HepG2 (cell line): ENCODE measurements around the gene JPH4. TPM values are rescaled to one million over a fixed set of nuclear protein-coding genes. Genes with fewer than 3 reads are reported as not detected.

Source experiments
- ARID4A ChIP-seq: sonication (generic); formaldehyde crosslinking; IDR thresholded peaks from 2 replicates; pipeline ENCODE4 v1.5.0; 2020; ENCODE audit warnings: mild to moderate bottlenecking, missing genetic modification reagents, borderline replicate concordance
- JUND ChIP-seq: sonication (generic); formaldehyde crosslinking; IDR thresholded peaks from 2 replicates; pipeline ENCODE4 v1.8.0; 2022; ENCODE audit warnings: mild to moderate bottlenecking, missing genetic modification reagents
- MED1 ChIP-seq: sonication (generic); formaldehyde crosslinking; IDR thresholded peaks from 2 replicates; pipeline ENCODE4 v1.4.0; 2020; ENCODE audit warnings: missing genetic modification reagents
- NR2C2 ChIP-seq: sonication (generic); formaldehyde crosslinking; IDR thresholded peaks from 2 replicates; pipeline ENCODE4 v1.4.0; 2020; ENCODE audit warnings: missing genetic modification reagents, mild to moderate bottlenecking, moderate library complexity, borderline replicate concordance
- PHF8 ChIP-seq: sonication (generic); formaldehyde crosslinking; IDR thresholded peaks from 2 replicates; pipeline ENCODE4 v1.5.0; 2020; ENCODE audit warnings: missing genetic modification reagents
- REXO4 ChIP-seq: sonication (generic); formaldehyde crosslinking; IDR thresholded peaks from 2 replicates; pipeline ENCODE4 v1.8.0; 2022; ENCODE audit warnings: missing genetic modification reagents, mild to moderate bottlenecking, borderline replicate concordance
- SMC3 ChIP-seq: IDR thresholded peaks from 2 replicates; pipeline ENCODE4 v1.6.1; 2011; ENCODE audit warnings: low read length, improper control_type of control experiment
- YEATS4 ChIP-seq: sonication (generic); formaldehyde crosslinking; IDR thresholded peaks from 2 replicates; pipeline ENCODE4 v1.4.0; 2020; ENCODE audit warnings: missing genetic modification reagents, borderline replicate concordance
- ZBTB20 ChIP-seq: sonication (generic); formaldehyde crosslinking; IDR thresholded peaks from 2 replicates; pipeline ENCODE4 v1.8.1; 2023; ENCODE audit warnings: missing genetic modification reagents, low read depth, mild to moderate bottlenecking, borderline replicate concordance
- ZBTB21 ChIP-seq: sonication (generic); formaldehyde crosslinking; IDR thresholded peaks from 2 replicates; pipeline ENCODE4 v1.4.0; 2020; ENCODE audit warnings: missing genetic modification reagents
- ZBTB42 ChIP-seq: sonication (generic); formaldehyde crosslinking; IDR thresholded peaks from 2 replicates; pipeline ENCODE4 v1.5.0; 2020; ENCODE audit warnings: mild to moderate bottlenecking, missing genetic modification reagents
- ZFP90 ChIP-seq: sonication (generic); formaldehyde crosslinking; IDR thresholded peaks from 2 replicates; pipeline ENCODE4 v1.8.0; 2022; ENCODE audit warnings: missing genetic modification reagents, mild to moderate bottlenecking, inconsistent platforms, borderline replicate concordance
- ZNF253 ChIP-seq: sonication (generic); formaldehyde crosslinking; IDR thresholded peaks from 2 replicates; pipeline ENCODE4 v1.8.0; 2022; ENCODE audit warnings: mild to moderate bottlenecking, missing genetic modification reagents, borderline replicate concordance
- ZNF333 ChIP-seq: sonication (generic); formaldehyde crosslinking; IDR thresholded peaks from 2 replicates; pipeline ENCODE4 v1.4.0; 2020; ENCODE audit warnings: mild to moderate bottlenecking, missing genetic modification reagents, borderline replicate concordance
- ZNF644 ChIP-seq: IDR thresholded peaks from 2 replicates; pipeline ENCODE4 v1.6.1; 2016; ENCODE audit warnings: low read depth
- polyA plus RNA-seq, 8 experiments: library from polyadenylated mRNA; depleted of rRNA in 3 of 8; stranded (reverse) in 7 of 8; unstranded in 1 of 8; fragments of >200 nt; fragmentation: Illumina TruSeq in 4 of 8; extraction: Trizol in 4 of 8; gene quantifications; 2 replicates each; pipeline versions ENCODE4 v1.2.1 to v1.2.3, GENCODE V29; 2011 to 2016; ENCODE audit warnings: low read depth in 4 of 8, missing spikeins in 1 of 8, mixed read lengths in 1 of 8; ENCODE audit not compliant: insufficient read depth in 1 of 8
- total RNA-seq, 5 experiments: library from RNA; depleted of rRNA; stranded (reverse); fragments of >200 nt; fragmentation: Illumina TruSeq; extraction: Trizol; gene quantifications; 2 replicates each; pipeline ENCODE4 v1.2.3, GENCODE V29; 2016; ENCODE audit warnings: low read depth in 1 of 5
- TF ChIP-seq, protein P1 (sequence below): sonication (generic); formaldehyde crosslinking; IDR thresholded peaks from 2 replicates; pipeline ENCODE4 v1.5.0; 2020; ENCODE audit warnings: missing genetic modification reagents
- TF ChIP-seq, protein P2 (sequence below): sonication (generic); formaldehyde crosslinking; IDR thresholded peaks from 2 replicates; pipeline ENCODE4; 2020; ENCODE audit warnings: missing genetic modification reagents, mild to moderate bottlenecking, borderline replicate concordance

The JPH4 gene
- total and polyA plus RNA-seq, 2 of the 13 experiments (the other 11 are each of a cell fraction or from before 2014, with no cell fraction given), result 0.08 to 0.22 TPM

DNA sequence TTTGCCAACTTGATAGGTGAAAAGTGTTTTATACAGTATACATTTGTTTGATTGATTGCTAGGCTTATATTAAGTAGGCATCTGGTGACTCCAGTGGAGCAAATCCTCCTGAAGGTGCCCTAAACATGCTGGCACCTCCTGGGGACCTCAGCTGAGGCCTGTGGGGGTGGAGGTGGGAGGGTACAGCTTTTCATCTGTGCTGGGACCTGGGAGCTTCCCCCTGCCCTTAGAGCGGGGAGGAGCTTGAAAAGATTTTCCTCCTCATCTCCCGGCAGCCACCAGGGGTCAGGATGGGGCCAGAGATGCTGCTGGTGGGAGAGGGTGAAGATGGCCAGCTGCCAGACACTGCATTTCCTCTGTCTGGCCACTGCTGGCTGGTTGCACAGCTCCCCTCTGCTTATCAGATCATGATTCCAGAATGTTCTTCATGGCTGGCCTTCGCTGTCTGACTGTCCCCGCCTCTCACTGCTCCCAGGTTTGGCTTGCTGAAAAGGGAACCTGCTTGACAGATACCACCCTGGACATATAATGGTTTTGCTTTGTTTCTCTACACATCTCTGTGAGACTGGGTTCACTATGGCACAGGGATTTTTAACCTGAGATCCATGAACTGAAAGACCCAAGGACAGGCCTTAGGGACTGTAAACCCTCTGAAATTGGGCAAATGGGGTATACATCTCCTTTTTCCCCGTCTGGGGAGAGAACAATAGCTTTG lies 10.5 kb upstream of the JPH4 start (continued):
- peak; percentile 29; the same call in 1 of the 2 replicates for TF ChIP-seq YEATS4 (CRISPR knock-in tag)
- no peak for TF ChIP-seq REXO4 (CRISPR knock-in tag)
- TF ChIP-seq NR2C2 (CRISPR knock-in tag), result peak; percentile 76
- TF ChIP-seq, protein P1, sequence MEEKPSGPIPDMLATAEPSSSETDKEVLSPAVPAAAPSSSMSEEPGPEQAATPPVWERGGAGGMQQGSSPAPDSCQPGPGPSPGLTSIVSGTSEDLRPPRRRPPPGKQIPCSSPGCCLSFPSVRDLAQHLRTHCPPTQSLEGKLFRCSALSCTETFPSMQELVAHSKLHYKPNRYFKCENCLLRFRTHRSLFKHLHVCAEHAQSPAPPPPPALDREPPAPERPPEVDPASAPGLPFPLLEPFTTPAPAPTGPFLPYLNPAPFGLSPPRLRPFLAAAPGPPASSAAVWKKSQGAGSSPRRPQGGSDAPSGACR (CRISPR knock-in tag), result peak; percentile 99; the same call in 1 of the 2 replicates
- peak; percentile 94 for TF ChIP-seq ZFP90 (CRISPR knock-in tag)
- TF ChIP-seq ZNF253 (CRISPR knock-in tag), result peak; percentile 65; the same call in 1 of the 2 replicates
- TF ChIP-seq PHF8, result peak; percentile 58
- TF ChIP-seq ZNF333, result peak; percentile 92; the same call in 1 of the 2 replicates
- TF ChIP-seq ARID4A (CRISPR knock-in tag), result peak; percentile 89; the same call in 1 of the 2 replicates
- TF ChIP-seq ZBTB20 (CRISPR knock-in tag), result peak; percentile 82; the same call in 1 of the 2 replicates
- peak; percentile 95 for TF ChIP-seq MED1
- TF ChIP-seq JUND (CRISPR knock-in tag), result no peak
- TF ChIP-seq ZBTB21 (CRISPR knock-in tag), result peak; percentile 57; the same call in 1 of the 2 replicates
- TF ChIP-seq, protein P2, sequence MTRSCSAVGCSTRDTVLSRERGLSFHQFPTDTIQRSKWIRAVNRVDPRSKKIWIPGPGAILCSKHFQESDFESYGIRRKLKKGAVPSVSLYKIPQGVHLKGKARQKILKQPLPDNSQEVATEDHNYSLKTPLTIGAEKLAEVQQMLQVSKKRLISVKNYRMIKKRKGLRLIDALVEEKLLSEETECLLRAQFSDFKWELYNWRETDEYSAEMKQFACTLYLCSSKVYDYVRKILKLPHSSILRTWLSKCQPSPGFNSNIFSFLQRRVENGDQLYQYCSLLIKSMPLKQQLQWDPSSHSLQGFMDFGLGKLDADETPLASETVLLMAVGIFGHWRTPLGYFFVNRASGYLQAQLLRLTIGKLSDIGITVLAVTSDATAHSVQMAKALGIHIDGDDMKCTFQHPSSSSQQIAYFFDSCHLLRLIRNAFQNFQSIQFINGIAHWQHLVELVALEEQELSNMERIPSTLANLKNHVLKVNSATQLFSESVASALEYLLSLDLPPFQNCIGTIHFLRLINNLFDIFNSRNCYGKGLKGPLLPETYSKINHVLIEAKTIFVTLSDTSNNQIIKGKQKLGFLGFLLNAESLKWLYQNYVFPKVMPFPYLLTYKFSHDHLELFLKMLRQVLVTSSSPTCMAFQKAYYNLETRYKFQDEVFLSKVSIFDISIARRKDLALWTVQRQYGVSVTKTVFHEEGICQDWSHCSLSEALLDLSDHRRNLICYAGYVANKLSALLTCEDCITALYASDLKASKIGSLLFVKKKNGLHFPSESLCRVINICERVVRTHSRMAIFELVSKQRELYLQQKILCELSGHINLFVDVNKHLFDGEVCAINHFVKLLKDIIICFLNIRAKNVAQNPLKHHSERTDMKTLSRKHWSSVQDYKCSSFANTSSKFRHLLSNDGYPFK (CRISPR knock-in tag), result peak; percentile 87; the same call in 1 of the 2 replicates
- TF ChIP-seq ZBTB42 (CRISPR knock-in tag), result 0 out of 2 replicates have a peak, but pooled peaks have one; percentile 63
- peak; percentile 90 for TF ChIP-seq ZNF644 (CRISPR knock-in tag)
- peak; percentile 100 for TF ChIP-seq SMC3
